ENCODE results near the gene KATNB1. TPM values are rescaled to one million over a fixed set of nuclear protein-coding genes. Genes with fewer than 3 reads are reported as not detected.
"Not testable (repeated sequence)": the region's sequence is repeated elsewhere in the genome, so short reads cannot be mapped to it uniquely, and the experiment has no call there.

Gene KATNB1
- total RNA-seq, 4 donors from 2014 or later = 6.4 to 21.5 (median 11.1) TPM

DNA sequence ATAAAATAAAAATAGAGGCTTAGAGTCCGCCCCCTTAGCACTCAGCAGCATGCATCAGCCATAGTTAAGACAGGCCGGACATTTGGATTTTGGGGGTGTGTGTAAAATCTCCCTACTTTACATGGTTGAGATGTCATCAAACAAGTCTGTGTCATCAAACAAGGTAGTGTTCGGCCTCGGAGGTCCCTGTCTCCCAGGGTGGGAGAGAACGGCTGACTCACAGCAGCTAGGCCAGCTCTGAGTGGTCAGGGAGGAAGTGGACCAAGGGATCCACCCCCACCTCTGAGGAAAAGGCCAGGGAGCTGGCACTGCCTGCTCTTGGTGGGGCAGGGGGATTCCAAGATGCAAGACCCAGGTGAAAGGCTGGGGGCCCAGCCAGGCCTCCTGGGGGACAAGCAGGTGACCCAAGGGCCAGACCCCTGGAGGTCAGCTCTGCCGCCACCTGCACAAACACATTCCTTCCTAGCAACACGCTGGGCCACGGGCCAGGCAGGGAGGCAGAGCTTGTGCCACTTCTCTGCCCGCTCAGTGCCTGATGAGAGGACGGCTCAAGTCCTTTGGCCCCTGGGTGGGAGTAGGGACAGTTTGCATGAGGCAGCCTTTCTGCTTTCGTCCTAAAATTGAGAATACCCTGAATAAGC, 38.2 kb downstream of the KATNB1 start:
- ATAC-seq = no peak
- Histone ChIP-seq H3K27me3 (no peaks in the 10 kb centered on the region), H3K9me3 (no peaks in the 10 kb centered on the region), H3K4me3 (no peak overlapping the region), H3K27ac (no peak overlapping the region), H3K36me3 (peaks cover 0 to 62% of the 10 kb centered on the region in 2 donors), H3K4me1 (no peaks in the 10 kb centered on the region)
- TF ChIP-seq, protein P1, sequence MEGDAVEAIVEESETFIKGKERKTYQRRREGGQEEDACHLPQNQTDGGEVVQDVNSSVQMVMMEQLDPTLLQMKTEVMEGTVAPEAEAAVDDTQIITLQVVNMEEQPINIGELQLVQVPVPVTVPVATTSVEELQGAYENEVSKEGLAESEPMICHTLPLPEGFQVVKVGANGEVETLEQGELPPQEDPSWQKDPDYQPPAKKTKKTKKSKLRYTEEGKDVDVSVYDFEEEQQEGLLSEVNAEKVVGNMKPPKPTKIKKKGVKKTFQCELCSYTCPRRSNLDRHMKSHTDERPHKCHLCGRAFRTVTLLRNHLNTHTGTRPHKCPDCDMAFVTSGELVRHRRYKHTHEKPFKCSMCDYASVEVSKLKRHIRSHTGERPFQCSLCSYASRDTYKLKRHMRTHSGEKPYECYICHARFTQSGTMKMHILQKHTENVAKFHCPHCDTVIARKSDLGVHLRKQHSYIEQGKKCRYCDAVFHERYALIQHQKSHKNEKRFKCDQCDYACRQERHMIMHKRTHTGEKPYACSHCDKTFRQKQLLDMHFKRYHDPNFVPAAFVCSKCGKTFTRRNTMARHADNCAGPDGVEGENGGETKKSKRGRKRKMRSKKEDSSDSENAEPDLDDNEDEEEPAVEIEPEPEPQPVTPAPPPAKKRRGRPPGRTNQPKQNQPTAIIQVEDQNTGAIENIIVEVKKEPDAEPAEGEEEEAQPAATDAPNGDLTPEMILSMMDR (IDR thresholded peaks at IDR 0.05) = no peak
- TF ChIP-seq POLR2AphosphoS5 (IDR thresholded peaks at IDR 0.05) (no peak), EP300 (IDR thresholded peaks at IDR 0.05) (no peak)
- 80 to 85% methylated on average over 4 to 11 of the region's 11 CpGs for WGBS, 2 donors (ENCODE audit: low coverage in 1 of 2)

DNA sequence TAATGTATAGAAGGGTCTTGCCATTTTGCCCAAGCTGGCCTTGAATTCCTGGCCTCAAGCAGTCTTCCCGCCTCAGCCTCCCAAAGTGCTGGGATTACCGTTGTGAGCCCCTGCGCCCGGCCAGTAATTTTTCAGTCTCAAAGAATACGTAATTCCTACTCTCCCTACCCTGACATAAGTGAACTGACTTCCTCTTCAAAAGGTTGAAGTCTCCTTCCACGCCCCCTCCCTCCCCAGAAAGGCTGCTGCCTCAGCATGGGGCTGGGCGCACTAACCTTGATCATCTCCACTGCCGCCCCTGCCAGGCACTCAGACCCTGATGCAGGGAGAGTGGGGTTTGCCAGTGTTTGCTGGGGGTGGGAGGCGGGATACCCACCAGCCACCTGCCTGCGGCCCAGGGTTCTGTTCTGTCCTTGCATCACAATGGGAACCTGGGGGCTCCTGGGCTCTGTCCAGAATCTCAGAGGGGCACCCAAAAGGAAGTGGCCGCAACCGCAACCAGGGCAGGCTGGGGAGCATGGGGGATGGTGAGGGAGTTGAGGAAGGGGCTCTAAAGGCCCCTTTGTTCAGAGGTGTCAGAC, 39.2 kb downstream of the KATNB1 start:
- no peak for TF ChIP-seq EP300 (IDR thresholded peaks at IDR 0.05)
- TF ChIP-seq, protein P1 (IDR thresholded peaks at IDR 0.05) = no peak
- TF ChIP-seq POLR2AphosphoS5 (IDR thresholded peaks at IDR 0.05) = no peak
- TF ChIP-seq POLR2A (IDR thresholded peaks at IDR 0.05) = no peak
- H3K27ac ChIP-seq = no peak overlapping the region

DNA sequence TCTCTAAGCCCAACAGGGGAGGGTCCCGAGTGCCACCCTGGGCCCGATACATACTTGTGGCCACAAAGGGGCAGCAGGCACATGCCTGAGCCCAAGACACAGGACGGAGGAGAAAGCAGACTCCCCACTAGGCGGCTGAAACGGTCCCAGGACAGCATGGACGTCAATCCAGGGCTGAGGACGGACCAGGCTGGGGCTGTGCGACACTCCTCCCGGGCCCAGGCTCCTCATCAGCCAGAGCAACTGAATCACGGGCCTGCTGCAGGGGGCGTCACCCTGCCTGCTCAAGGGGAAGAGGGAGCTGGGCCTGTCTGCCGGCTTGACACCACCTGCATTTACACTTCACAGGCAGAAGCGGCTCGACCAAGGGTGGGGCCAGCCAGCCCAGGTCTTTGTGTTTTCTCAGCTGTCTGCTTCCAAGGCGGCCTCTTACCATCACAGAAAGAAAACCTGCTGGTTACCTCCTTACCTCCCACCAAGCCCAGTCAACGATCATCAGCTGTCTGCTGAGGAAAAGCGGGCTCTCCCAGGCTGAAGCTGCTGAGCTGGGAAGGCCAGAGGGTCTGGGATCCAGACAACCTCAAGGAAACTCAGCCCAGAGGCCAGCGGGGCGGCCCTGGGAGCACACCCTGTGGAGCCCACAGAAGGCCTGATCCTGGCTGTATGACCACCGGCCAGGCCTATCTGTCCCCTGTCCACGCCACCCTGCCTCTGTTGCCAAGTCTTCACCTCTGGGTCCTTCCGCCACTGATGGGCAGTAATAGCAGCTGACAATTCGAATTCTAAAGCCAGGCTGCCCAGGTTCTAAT, 40.3 kb downstream of the KATNB1 start:
- WGBS, 2 donors (ENCODE audit: low coverage in 1 of 2) = 47 to 93% methylated on average over 3 to 5 of the region's 23 CpGs
- Histone ChIP-seq H3K36me3 (peaks cover 0 to 53% of the 10 kb centered on the region in 2 donors), H3K4me3 (no peak overlapping the region), H3K27ac (no peak overlapping the region), H3K27me3 (no peaks in the 10 kb centered on the region), H3K4me1 (no peaks in the 10 kb centered on the region), H3K9me3 (no peaks in the 10 kb centered on the region)
- peak; percentile 40 for ATAC-seq
- no peak for TF ChIP-seq EP300 (IDR thresholded peaks at IDR 0.05)
- TF ChIP-seq, protein P1 (IDR thresholded peaks at IDR 0.05) = peak in 1 of 4 experiments; percentile 14

More for the DNA sequence above, 39.2 kb downstream of the KATNB1 start:
- H3K4me1 ChIP-seq = no peaks in the 10 kb centered on the region
- no peak overlapping the region for H3K4me3 ChIP-seq
- ATAC-seq = no peak
- H3K9me3 ChIP-seq = no peaks in the 10 kb centered on the region
- WGBS, 2 donors (ENCODE audit: low coverage in 1 of 2) = 81% methylated on average over 4 of the region's 12 CpGs; no CpG with 5 or more reads in 1 of the 2 donors
- peaks cover 0 to 61% of the 10 kb centered on the region in 2 donors for H3K36me3 ChIP-seq
- no peaks in the 10 kb centered on the region for H3K27me3 ChIP-seq

DNA sequence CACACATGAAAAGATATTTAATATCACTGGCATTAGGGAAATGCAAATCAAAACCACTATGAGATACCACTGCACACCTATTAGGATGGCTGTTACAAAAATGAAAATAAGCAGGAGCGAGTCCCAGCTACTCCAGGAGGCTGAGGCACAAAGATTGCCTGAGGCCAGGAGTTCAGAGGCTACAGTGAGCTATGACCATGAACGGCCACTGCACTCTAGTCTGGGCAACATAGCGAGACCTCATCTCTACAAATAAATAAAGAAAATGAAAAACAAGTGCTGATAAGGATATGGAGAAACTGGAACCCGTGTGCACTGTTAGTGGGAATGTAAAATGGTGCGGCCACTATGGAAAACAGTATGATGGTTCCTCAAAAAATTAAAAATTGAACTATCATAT, 43.1 kb downstream of the KATNB1 start:
- no peaks in the 10 kb centered on the region for H3K9me3 ChIP-seq
- no peak overlapping the region for H3K27ac ChIP-seq
- TF ChIP-seq EP300 (IDR thresholded peaks at IDR 0.05) = no peak
- TF ChIP-seq POLR2AphosphoS5 (IDR thresholded peaks at IDR 0.05) = no peak
- no peak for TF ChIP-seq POLR2A (IDR thresholded peaks at IDR 0.05)
- 88 to 100% methylated on average over 3 to 5 of the region's 5 CpGs for WGBS, 2 donors (ENCODE audit: low coverage in 1 of 2)
- H3K36me3 ChIP-seq = peaks cover 0 to 52% of the 10 kb centered on the region in 2 donors
- no peak for ATAC-seq
- no peaks in the 10 kb centered on the region for H3K27me3 ChIP-seq
- no peak overlapping the region for H3K4me3 ChIP-seq
- no peaks in the 10 kb centered on the region for H3K4me1 ChIP-seq

DNA sequence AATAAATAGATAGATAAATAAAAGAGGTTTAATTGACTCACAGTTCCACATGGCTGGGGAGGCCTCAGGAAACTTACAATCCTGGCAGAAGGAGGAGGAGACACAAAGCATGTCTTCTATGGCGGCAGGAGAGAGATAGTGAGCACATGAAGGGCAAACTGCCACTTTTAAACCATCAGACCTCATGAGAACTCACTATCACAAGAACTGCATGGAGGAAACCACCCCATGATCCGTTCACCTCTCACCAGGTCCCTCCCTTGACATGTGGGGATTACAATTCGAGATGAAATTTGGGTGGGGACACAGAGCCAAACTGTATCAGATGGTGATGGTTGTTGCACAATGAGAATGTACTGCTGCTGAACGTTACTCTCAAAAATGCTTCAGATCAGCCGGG, 44.3 kb downstream of the KATNB1 start:
- not testable (repeated sequence) for H3K4me3 ChIP-seq, H3K27me3 ChIP-seq, H3K4me1 ChIP-seq, ATAC-seq, H3K9me3 ChIP-seq, H3K27ac ChIP-seq
- 100% methylated on average over 2 of the region's 5 CpGs; no CpG with 5 or more reads in 1 of the 2 donors for WGBS, 2 donors (ENCODE audit: low coverage in 1 of 2)
- peaks cover 0 to 62% of the 10 kb centered on the region in 2 donors for H3K36me3 ChIP-seq
